IPS DF 6.9 (cell line): Measurements from ENCODE around the gene PCID2.

Experiments
- DNase-seq: peaks from one replicate; pipeline ENCODE4 v3.0.0-alpha.2; 2013; ENCODE audit warnings: low read depth, low spot score
- H3K27ac ChIP-seq: one replicate; pipeline ENCODE4 v1.5.1; 2013; ENCODE audit warnings: low read length, control low read depth
- H3K27me3 ChIP-seq: 2 replicates; pipeline ENCODE4 v1.6.1; 2013; ENCODE audit warnings: mild to moderate bottlenecking, low read length; ENCODE audit not compliant: control insufficient read depth, insufficient read depth
- H3K36me3 ChIP-seq: 2 replicates; pipeline ENCODE4 v1.6.1; 2013; ENCODE audit warnings: low read length; ENCODE audit not compliant: control insufficient read depth, insufficient read depth
- H3K4me1 ChIP-seq: 2 replicates; pipeline ENCODE4 v1.6.1; 2013; ENCODE audit warnings: low read length; ENCODE audit not compliant: control insufficient read depth, insufficient read depth
- H3K4me3 ChIP-seq: 2 replicates; pipeline ENCODE4 v1.5.1; 2013; ENCODE audit warnings: mild to moderate bottlenecking, low read length
- H3K9me3 ChIP-seq: 2 replicates; pipeline ENCODE4 v1.6.1; 2013; ENCODE audit warnings: low read length, inconsistent platforms; ENCODE audit not compliant: control insufficient read depth, insufficient read depth
- WGBS: extraction: QIAGEN DNeasy Blood & Tissue Kit; methylation state at CpG from one replicate; pipeline ENCODE4 v1.1.7; 2013; ENCODE audit warnings: mixed read lengths, missing lambda C conversion rate; ENCODE audit not compliant: insufficient read length, insufficient coverage; 5-methylcytosine and 5-hydroxymethylcytosine counted together

Gene PCID2

DNA sequence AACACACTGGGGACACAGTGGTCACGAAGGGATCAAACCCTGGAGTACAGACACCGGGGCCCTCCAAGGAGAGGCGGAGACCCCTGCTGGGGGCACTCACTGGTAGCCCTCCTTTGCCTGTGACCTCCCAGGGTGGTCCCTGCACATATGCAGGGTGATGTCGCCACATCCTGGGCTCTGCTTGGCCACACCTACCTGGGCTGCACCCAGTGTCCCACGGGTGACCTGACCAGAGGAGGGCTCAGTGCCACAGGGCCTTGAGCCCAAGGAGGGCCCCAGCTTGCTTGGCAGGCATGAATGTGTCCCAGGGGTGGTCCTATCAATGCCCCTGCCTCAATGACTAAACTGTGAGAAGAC lies 4.1 kb downstream of the PCID2 start:
- Histone ChIP-seq H3K4me3 (no peak overlapping the region), H3K27ac (no peak overlapping the region), H3K9me3 (no peaks in the 10 kb centered on the region), H3K4me1 (no peaks in the 10 kb centered on the region), H3K36me3 (peaks cover 5% of the 10 kb centered on the region), H3K27me3 (no peaks in the 10 kb centered on the region)
- DNase-seq: no peak
- no CpG with 5 or more reads among the region's 5 CpGs for WGBS

DNA sequence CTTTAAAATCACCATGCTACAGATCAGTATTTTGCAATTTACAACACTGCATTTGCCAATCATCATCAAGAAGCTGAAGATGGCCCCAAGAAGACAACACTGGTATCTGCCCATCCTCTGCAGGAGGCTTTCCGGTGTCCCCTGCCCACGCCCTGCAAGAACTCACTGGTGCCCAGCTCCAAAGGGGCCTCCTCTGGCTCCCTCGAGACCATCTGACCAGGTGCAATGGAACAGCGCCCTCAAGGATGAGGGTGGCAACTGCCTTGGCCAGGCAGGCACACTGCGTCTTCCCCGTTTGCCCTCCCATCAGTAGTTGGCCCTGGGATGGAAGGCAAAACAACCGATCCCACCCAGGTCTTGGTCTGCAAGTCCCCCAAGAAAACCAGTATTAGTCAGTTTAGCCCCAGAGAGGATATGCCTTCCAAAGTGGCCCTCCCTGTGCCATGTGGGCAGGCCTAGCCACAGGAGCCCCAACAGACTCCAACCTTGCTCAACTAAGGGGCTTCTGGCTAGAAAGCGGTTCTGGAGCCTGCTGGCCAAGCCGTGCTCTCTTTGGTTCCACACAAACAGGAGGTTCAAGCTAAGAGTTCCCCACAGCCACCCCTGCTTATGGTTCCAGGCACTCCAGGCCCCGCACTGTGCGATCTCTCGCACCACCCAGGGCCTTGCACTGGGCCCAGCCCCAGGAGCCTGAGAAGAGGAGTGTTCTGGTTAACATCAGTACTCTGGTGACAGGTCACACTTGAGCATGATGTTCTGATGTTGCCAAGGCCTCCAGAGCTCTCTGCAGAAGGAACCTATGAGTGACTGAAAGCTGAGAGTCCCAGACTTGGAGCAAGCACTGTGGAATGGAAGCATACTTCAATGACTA lies 4.7 kb downstream of the PCID2 start:
- WGBS: no CpG with 5 or more reads among the region's 12 CpGs
- Histone ChIP-seq H3K36me3 (peaks cover 5% of the 10 kb centered on the region), H3K27ac (no peak overlapping the region), H3K4me1 (no peaks in the 10 kb centered on the region), H3K4me3 (no peak overlapping the region), H3K9me3 (no peaks in the 10 kb centered on the region), H3K27me3 (no peaks in the 10 kb centered on the region)
- DNase-seq: no peak

DNA sequence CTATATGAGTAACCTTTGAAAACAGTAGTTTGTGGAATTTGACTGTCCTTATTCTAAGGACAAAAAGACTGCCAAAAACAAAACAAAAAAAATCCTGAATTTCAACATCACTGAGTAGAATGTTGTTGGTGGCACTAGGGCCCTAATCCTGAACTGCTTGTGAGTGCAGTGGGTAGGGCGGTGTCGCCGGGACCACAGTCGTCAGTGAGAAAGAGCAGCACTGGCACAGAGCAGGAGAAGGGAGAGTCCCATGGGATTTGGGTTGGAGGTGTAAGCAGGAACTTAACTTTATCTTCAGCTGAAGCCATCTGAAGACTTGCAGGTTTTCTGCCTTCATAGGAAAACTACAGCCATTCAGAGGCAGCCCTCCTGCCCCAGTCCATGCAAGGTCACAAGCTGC lies 5.6 kb downstream of the PCID2 start:
- no peak for DNase-seq

GRCh38 chr13:113201815-113202214 lies 6.7 kb downstream of the PCID2 start:
- DNase-seq: no peak
- WGBS: no CpG with 5 or more reads among the region's 2 CpGs
- Histone ChIP-seq H3K4me1 (no peaks in the 10 kb centered on the region), H3K36me3 (peaks cover 13% of the 10 kb centered on the region), H3K4me3 (no peak overlapping the region), H3K27ac (no peak overlapping the region), H3K9me3 (no peaks in the 10 kb centered on the region), H3K27me3 (no peaks in the 10 kb centered on the region)

More for the DNA sequence above, 5.6 kb downstream of the PCID2 start:
- Histone ChIP-seq H3K9me3 (no peaks in the 10 kb centered on the region), H3K4me3 (no peak overlapping the region), H3K4me1 (no peaks in the 10 kb centered on the region), H3K27me3 (no peaks in the 10 kb centered on the region), H3K36me3 (peaks cover 5% of the 10 kb centered on the region), H3K27ac (no peak overlapping the region)
- WGBS: no CpG with 5 or more reads among the region's 4 CpGs

DNA sequence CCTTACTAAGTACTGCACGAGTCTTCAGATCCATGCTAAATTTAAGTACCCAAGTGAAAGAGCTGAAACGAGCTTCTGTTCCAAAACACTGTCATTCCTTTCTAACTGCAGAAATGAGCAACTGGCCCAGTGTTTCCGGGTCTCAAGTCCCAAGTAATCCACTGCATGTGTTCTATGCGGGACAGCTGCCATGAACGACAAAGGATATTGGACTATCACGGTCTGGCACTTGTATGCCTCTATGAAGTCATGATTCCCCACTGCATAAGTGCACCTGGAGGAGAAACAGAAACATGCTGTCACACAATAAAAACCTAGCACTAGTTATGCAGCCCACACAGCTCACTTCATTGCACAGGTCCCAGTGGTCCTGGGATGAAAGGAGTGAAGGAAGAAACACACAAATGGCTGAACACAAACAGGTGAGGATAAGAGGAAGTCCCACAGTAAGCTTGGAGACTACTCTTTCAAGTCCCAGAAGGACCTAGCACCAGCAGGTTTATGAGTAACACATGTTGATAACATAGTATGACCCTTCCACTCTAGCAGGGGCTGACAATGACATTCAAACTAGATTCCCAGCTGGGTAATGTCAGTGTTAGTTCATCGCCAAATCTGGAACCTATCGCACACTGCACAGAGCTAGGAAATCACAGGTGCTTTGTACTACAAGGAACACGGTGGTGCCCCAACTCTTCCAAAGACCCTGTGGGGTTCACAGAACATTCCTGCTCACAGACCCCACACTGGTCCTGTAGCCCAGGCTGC lies 11.3 kb downstream of the PCID2 start:
- WGBS: no CpG with 5 or more reads among the region's 9 CpGs
- Histone ChIP-seq H3K4me1 (no peaks in the 10 kb centered on the region; the same call in 1 of the 2 replicates), H3K27me3 (no peaks in the 10 kb centered on the region), H3K36me3 (peaks cover 20% of the 10 kb centered on the region), H3K27ac (no peak overlapping the region), H3K4me3 (no peak overlapping the region), H3K9me3 (no peaks in the 10 kb centered on the region)
- DNase-seq: no peak

DNA sequence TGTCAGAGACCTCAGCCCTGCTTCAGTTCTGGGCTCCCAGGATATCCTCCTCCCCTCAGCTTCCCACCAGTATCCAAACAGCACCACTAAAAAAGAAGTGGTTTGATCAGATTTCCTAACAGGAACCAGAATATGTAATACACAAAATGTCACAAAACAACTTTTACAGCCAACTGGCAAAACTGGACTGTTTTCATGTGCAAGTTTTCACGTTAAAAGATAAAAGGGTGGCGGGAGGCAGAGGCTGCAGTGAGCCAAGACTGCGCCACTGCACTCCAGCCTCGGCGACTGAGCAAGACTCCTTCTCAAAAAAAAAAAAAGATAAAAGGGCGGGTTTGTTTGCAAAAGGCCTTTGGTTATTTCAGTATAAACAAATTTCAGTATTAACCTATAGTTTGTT lies 13.1 kb downstream of the PCID2 start:
- Histone ChIP-seq H3K36me3 (peaks cover 22% of the 10 kb centered on the region), H3K4me3 (no peak overlapping the region), H3K27ac (no peak overlapping the region), H3K9me3 (no peaks in the 10 kb centered on the region), H3K4me1 (no peaks in the 10 kb centered on the region; the same call in 1 of the 2 replicates), H3K27me3 (no peaks in the 10 kb centered on the region)
- no CpG with 5 or more reads among the region's 6 CpGs for whole genome bisulfite sequencing
- DNase-seq: no peak

- H3K9me3 ChIP-seq: no peaks in the 10 kb centered on the region
- H3K4me1 ChIP-seq: no peaks in the 10 kb centered on the region; the same call in 1 of the 2 replicates
- DNase-seq: no peak
- no peaks in the 10 kb centered on the region for H3K27me3 ChIP-seq
- H3K27ac ChIP-seq: no peak overlapping the region
- H3K4me3 ChIP-seq: no peak overlapping the region
- H3K36me3 ChIP-seq: peaks cover 22% of the 10 kb centered on the region
- WGBS: no CpG with 5 or more reads among the region's 2 CpGs
These were observed 15.6 kb downstream of the PCID2 start for GRCh38 chr13:113192902-113193301.

DNA sequence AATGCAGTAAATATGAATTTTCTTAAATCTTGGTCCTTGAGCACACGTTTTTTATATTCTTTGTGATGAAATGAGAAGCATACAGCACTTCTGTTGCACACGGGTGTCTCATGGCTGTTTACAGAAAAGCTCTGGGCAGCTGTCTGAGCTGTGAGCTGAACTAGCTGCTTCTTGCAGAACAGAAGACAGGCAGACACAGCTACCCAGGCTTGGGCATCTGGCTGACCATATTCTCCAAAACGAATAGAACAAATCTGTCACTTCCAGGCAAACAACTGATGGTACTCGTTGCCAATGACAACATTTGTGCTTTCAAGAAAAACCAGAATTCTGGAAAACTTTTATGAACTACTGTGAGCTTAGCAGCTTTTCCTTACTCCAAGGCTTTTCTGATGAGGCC lies 16.2 kb downstream of the PCID2 start:
- WGBS: no CpG with 5 or more reads among the region's 4 CpGs
- Histone ChIP-seq H3K9me3 (no peaks in the 10 kb centered on the region), H3K27me3 (no peaks in the 10 kb centered on the region), H3K4me1 (no peaks in the 10 kb centered on the region; the same call in 1 of the 2 replicates), H3K27ac (no peak overlapping the region), H3K36me3 (peaks cover 20% of the 10 kb centered on the region), H3K4me3 (no peak overlapping the region)
- no peak for DNase-seq

DNA sequence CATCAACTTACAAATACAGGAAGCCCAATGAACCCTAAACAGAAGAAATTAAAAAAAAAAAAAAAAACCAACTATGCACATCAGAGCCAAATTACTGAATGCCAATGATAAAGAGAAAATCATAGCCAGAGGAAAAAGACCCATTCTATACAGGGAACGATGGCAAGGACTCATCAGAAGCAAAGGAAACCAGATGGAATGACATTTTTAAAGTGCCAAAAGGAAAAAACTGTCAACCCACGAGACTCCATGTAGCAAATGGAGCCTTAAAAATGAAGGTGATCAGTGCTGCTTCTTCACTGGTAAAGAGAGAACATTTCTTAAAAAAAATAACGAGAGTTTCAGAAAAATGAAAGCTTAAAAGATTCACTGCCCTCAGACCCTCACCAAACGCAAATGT lies 18.3 kb downstream of the PCID2 start:
- H3K4me3 ChIP-seq: no peak overlapping the region
- no peak overlapping the region for H3K27ac ChIP-seq
- H3K9me3 ChIP-seq: no peaks in the 10 kb centered on the region
- H3K27me3 ChIP-seq: no peaks in the 10 kb centered on the region
- no peaks in the 10 kb centered on the region; the same call in 1 of the 2 replicates for H3K4me1 ChIP-seq
- no CpG with 5 or more reads among the region's 4 CpGs for WGBS
- DNase-seq: no peak
- peaks cover 15% of the 10 kb centered on the region for H3K36me3 ChIP-seq

GRCh38 chr13:113187883-113188665 lies 20.4 kb downstream of the PCID2 start:
- Histone ChIP-seq H3K27me3 (no peaks in the 10 kb centered on the region), H3K9me3 (no peaks in the 10 kb centered on the region), H3K4me1 (no peaks in the 10 kb centered on the region), H3K36me3 (peaks cover 17% of the 10 kb centered on the region), H3K27ac (no peak overlapping the region), H3K4me3 (no peak overlapping the region)
- DNase-seq: no peak
- no CpG with 5 or more reads among the region's 23 CpGs for WGBS
